ENCODE data around the gene KIAA0930. TPM values are rescaled to one million over a fixed set of nuclear protein-coding genes. Genes with fewer than 3 reads are reported as not detected.

Gene KIAA0930
- total RNA-seq, 1 donor from 2014 or later, result 60.2 TPM

DNA sequence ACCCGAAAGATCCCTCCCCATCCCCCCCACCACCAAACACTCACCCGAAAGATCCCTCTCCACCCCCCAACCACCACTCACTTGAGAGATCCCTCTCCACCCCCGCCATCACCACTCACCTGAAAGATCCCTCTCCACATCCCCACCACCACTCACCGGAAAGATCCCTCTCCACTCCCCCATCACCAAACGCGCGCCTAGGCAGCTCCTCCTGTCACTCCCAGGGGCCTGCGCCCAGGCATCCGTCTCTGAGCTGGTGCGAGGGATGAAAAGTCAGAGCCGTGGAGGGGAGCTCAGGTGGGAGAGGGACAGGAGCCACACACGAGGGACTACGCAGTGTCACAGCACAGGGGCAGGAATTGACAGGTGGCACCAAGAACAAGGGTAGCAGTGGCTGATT lies 11.5 kb downstream of the KIAA0930 start:
- TF ChIP-seq, protein P1, sequence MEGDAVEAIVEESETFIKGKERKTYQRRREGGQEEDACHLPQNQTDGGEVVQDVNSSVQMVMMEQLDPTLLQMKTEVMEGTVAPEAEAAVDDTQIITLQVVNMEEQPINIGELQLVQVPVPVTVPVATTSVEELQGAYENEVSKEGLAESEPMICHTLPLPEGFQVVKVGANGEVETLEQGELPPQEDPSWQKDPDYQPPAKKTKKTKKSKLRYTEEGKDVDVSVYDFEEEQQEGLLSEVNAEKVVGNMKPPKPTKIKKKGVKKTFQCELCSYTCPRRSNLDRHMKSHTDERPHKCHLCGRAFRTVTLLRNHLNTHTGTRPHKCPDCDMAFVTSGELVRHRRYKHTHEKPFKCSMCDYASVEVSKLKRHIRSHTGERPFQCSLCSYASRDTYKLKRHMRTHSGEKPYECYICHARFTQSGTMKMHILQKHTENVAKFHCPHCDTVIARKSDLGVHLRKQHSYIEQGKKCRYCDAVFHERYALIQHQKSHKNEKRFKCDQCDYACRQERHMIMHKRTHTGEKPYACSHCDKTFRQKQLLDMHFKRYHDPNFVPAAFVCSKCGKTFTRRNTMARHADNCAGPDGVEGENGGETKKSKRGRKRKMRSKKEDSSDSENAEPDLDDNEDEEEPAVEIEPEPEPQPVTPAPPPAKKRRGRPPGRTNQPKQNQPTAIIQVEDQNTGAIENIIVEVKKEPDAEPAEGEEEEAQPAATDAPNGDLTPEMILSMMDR (conservative IDR thresholded peaks at IDR 0.05), result no peak
- no peaks in the 10 kb centered on the region for H3K36me3 Mint-ChIP-seq (ENCODE audit: low read depth)
- H3K4me1 Mint-ChIP-seq, result peaks cover 30% of the 10 kb centered on the region
- H3K4me3 Mint-ChIP-seq, result no peak overlapping the region
- DNase-seq (ENCODE audit: low read depth, low spot score), result no peak
- no peaks in the 10 kb centered on the region for H3K9me3 Mint-ChIP-seq
- H3K27ac Mint-ChIP-seq (ENCODE audit: unreplicated experiment), result no peak overlapping the region
- no peaks in the 10 kb centered on the region for H3K27me3 Mint-ChIP-seq (ENCODE audit: low read depth)

DNA sequence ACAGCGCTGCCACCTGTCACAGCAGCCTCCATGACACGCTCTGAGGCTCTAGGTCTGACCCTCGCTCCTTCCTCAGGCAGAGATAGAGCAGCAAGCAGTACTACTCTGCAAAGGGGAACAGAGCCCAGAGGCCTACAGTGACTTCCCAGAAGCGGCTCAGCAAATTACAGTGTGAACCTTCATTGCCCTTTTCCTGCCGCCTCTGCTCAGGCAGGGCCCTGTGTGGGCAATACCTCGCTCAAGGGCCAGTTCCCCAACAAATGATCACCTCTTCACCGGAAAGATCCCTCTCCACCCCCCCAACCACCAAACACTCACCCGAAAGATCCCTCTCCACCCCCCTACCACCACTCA lies 12.3 kb downstream of the KIAA0930 start:
- H3K9me3 Mint-ChIP-seq, result no peaks in the 10 kb centered on the region
- no peak for DNase-seq (ENCODE audit: low read depth, low spot score)

DNA sequence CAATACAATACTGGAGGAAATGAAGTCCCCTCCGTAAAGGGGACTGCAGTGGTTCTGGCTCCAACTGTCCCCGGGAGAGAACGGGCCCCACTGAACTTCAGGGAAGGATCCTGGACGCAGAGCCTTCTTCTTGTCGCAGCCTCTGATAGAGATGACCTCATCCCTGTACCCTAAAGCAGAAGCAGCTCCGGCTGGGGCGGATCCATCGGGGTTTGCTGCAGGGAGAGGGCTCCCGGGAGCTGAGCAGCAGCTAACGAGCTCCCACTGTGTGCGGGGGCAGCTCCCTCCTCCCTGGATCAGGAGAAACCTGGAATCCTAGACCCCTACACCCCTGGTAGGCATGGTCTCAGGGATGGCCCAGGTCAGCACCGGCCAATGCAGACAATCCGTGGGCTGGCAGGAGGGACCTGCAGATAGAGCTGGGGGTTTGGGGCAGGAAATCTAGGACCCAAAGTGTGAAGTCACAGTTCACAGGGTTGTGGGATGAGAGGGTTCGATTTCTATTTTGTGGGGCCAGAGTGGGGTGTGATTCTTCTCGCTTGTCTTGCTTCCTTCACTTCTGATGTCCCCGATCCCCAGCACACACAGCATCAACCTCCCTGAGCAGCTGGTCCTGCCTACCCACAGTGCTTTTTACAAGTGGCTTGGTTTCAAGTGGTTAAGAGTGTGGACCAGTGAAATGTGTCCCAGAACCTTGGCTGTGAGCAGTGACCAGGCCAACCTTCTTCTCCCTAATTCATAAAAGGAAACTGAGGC lies 12.9 kb downstream of the KIAA0930 start:
- DNase-seq (ENCODE audit: low read depth, low spot score), result no peak
- TF ChIP-seq, protein P1 (conservative IDR thresholded peaks at IDR 0.05), result no peak
- Mint-ChIP-seq H3K27ac (ENCODE audit: unreplicated experiment) (no peak overlapping the region), H3K36me3 (ENCODE audit: low read depth) (no peaks in the 10 kb centered on the region), H3K4me3 (peak overlapping the region; percentile 17), H3K27me3 (ENCODE audit: low read depth) (no peaks in the 10 kb centered on the region), H3K9me3 (no peaks in the 10 kb centered on the region), H3K4me1 (peaks cover 42% of the 10 kb centered on the region)

More for the DNA sequence above, 12.3 kb downstream of the KIAA0930 start:
- H3K27me3 Mint-ChIP-seq (ENCODE audit: low read depth), result no peaks in the 10 kb centered on the region
- H3K4me3 Mint-ChIP-seq, result no peak overlapping the region
- peaks cover 36% of the 10 kb centered on the region for H3K4me1 Mint-ChIP-seq
- H3K27ac Mint-ChIP-seq (ENCODE audit: unreplicated experiment), result no peak overlapping the region
- TF ChIP-seq, protein P1 (conservative IDR thresholded peaks at IDR 0.05), result no peak
- no peaks in the 10 kb centered on the region for H3K36me3 Mint-ChIP-seq (ENCODE audit: low read depth)

DNA sequence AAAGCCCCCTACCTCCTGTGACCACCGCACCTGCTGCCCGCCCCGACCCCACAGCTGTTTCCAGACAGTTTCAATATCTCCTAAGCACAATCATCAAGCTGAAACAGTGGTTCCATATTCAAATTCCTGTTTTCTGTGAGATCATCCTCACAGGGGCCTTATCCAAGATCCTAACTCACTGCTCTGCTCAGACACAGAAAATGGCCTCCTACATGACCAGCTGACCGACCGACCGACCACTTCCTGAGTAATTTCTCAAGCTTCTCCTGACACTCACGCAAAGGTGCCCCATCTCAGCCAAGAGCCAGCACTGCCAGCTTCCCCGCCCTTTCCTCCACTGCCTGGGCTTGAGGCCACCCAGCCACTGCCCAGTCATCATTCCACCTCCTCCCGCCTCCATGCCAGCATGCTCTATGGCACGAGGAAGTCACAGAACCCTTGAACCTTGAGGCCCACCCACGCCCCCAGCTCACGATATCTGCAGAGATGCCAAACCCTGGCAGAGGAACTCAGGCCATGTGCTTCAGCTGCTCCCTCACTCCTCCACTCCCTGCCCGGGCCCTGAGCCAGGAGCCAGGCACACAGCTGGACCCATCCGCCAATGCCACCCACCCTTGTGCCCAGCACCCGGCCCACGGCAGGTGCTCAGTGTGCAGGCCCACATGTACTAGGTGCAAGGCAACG lies 14.0 kb downstream of the KIAA0930 start:
- Mint-ChIP-seq H3K4me3 (peak overlapping the region; percentile 63), H3K36me3 (ENCODE audit: low read depth) (no peaks in the 10 kb centered on the region), H3K9me3 (no peaks in the 10 kb centered on the region), H3K27ac (ENCODE audit: unreplicated experiment) (peak overlapping the region; percentile 85), H3K4me1 (peaks cover 43% of the 10 kb centered on the region), H3K27me3 (ENCODE audit: low read depth) (no peaks in the 10 kb centered on the region)
- TF ChIP-seq, protein P1 (conservative IDR thresholded peaks at IDR 0.05), result no peak
- DNase-seq (ENCODE audit: low read depth, low spot score), result no peak

DNA sequence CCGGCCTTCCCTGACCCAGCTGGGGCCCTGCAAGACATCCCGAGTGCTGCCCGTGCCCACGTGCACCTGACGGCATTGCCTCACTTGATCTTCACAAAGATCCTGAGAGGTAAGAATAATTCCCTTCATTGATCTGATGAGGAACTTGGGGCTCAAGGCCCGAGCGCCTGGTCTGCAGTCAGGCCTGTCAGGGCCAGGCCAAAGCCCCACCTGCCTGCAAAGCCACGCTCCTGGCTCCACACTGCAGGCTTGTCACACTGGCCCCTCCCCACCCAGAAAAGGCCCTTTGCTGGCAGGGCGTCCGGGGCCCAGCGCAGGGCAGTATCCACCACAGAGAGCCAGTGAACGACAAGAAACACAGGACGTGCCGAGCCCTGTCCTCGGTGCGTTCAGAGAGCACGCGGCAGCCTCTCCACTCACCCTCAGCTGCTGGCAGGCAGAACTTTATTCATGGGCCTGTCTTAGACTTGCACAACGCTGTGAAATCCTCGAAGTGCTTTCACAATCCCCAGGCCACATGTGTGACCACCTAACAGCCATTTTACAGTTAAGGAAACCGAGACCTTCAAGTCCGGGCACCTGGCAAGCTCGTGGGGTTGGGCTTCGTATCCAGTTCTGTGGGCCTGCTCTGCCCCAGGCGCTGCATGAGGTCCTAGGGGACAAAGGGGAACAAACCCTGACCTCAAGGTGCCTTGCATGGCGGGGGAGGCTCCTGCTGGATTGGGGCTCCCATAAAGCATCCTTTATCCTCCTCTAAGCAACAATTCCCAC lies 14.8 kb downstream of the KIAA0930 start:
- peak overlapping the region; percentile 63 for H3K4me3 Mint-ChIP-seq
- no peak for DNase-seq (ENCODE audit: low read depth, low spot score)
- no peaks in the 10 kb centered on the region for H3K36me3 Mint-ChIP-seq (ENCODE audit: low read depth)
- peak overlapping the region; percentile 85 for H3K27ac Mint-ChIP-seq (ENCODE audit: unreplicated experiment)
- H3K27me3 Mint-ChIP-seq (ENCODE audit: low read depth), result no peaks in the 10 kb centered on the region
- H3K4me1 Mint-ChIP-seq, result peaks cover 49% of the 10 kb centered on the region
- TF ChIP-seq, protein P1 (conservative IDR thresholded peaks at IDR 0.05), result no peak
- no peaks in the 10 kb centered on the region for H3K9me3 Mint-ChIP-seq

Measured in neural crest cell (in vitro differentiated cells).